Fibroblast of villous mesenchyme (primary cell): ENCODE results near the gene DPM3. TPM values are rescaled to one million over a fixed set of nuclear protein-coding genes. Genes with fewer than 3 reads are reported as not detected.
A peak's percentile ranks its signal among the peaks of the same experiment; 100 is the strongest.

Source experiments
- DNase-seq: peaks from one replicate; pipeline ENCODE4 v3.0.0-alpha.2; 2010; ENCODE audit warnings: low read depth
- H3K4me3 ChIP-seq: 2 replicates; pipeline ENCODE4 v1.5.1; 2011; ENCODE audit warnings: low read depth, mild to moderate bottlenecking, low read length
- CTCF ChIP-seq: IDR thresholded peaks from 2 replicates; pipeline ENCODE4 v1.5.1; 2012; ENCODE audit warnings: low read depth, mild to moderate bottlenecking, low read length; ENCODE audit not compliant: insufficient read depth
- total RNA-seq: library from RNA; depleted of rRNA; stranded (reverse); fragments of >200 nt; gene quantifications from 2 replicates; pipeline ENCODE4 v1.2.3, GENCODE V29; 2012

DPM3 gene
- total RNA-seq, 1 donor, result 23.7 TPM

GRCh38 chr1:155178441-155179111 lies 38.2 kb upstream of the DPM3 start:
- DNase-seq, result no peak
- H3K4me3 ChIP-seq, result no peak overlapping the region
- TF ChIP-seq CTCF, result no peak

GRCh38 chr1:155177918-155178281 lies 37.6 kb upstream of the DPM3 start:
- no peak for TF ChIP-seq CTCF
- DNase-seq, result no peak
- H3K4me3 ChIP-seq, result no peak overlapping the region

- TF ChIP-seq CTCF, result no peak
- DNase-seq, result no peak
- no peak overlapping the region for H3K4me3 ChIP-seq
Measured at GRCh38 chr1:155177192-155177917, 37.0 kb upstream of the DPM3 start.

GRCh38 chr1:155176544-155177071 lies 36.3 kb upstream of the DPM3 start:
- H3K4me3 ChIP-seq, result no peak overlapping the region
- TF ChIP-seq CTCF, result peak; percentile 89
- peak; percentile 65 for DNase-seq

GRCh38 chr1:155175927-155176371 lies 35.6 kb upstream of the DPM3 start:
- H3K4me3 ChIP-seq, result no peak overlapping the region
- no peak for DNase-seq
- TF ChIP-seq CTCF, result no peak

GRCh38 chr1:155175281-155175926 lies 35.1 kb upstream of the DPM3 start:
- DNase-seq, result no peak
- no peak overlapping the region for H3K4me3 ChIP-seq
- no peak for TF ChIP-seq CTCF
